Forelimb muscle (tissue), 1 donor: Measurements from ENCODE around the gene RPLP2. TPM values are rescaled to one million over a fixed set of nuclear protein-coding genes. Genes with fewer than 3 reads are reported as not detected.

Experiments used
- DNase-seq: peaks from one replicate; pipeline ENCODE4 v3.0.0-alpha.2; 2013; ENCODE audit warnings: low read depth
- polyA plus RNA-seq: library from polyadenylated mRNA; unstranded; fragments of 120-200 nt; gene quantifications from one replicate; pipeline ENCODE4 v1.2.1, GENCODE V29; 2013; ENCODE audit not compliant: insufficient read length

The RPLP2 gene
- polyA plus RNA-seq, 1 donor: 1,639 TPM

DNA sequence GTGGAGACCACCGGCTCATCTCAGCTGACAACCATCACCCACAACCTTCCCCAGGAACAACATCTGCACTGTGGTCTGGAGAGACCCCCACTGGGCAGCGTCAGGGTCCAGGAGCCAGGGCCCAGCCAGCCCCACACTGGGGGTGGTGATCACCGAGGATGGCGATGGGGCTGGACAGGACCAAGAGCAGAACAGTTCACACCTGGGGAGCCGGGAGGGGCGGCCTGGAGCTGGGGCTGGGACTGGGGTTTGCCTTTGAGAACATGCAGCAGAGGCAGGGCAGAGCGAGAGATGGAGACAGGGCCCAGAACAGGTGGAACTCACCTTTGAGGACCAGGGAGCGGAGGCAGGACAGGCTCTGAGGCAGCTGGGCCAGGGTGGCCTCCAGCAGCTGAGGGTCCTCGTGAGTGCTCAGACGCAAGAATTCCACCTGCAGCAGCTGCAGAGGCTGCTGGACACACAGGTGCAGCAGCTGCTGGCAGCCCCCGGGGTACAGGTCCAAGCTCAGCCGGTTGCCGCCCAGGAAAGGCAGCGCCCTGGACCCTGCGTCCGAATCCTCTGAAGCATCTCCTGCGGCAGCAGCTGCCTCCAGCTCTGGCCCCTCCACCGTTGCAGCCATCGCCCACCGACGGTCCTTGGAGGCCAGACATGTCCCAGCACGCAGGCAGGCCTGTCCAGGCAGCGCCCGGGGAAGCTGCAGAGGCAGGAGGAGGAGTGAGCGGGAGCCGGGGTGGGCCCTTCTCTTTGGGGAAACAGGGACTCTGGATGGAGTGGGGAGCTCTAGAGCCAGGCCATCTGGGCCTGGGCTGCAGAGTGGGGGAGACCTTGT is 5.8 kb upstream of the RPLP2 start:
- no peak for DNase-seq

DNA sequence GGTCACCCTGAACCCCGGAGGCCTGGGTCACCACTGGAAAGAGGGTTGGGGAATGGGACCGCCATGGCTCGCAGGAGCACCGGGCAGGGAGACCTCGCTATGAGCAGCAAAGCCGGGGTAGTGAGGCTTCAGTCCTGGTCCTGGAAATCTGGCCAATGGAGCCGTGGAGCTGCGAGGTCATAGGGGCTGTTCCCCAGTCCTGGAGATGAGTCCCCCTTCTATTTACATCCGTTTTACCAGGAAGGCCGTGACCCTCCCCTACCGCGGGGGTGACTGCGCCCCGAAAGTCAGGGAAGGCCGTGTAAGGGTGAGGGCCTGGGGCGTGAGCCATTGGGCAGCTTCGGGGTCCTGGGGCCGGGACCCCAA is 5.2 kb upstream of the RPLP2 start:
- no peak for DNase-seq

DNA sequence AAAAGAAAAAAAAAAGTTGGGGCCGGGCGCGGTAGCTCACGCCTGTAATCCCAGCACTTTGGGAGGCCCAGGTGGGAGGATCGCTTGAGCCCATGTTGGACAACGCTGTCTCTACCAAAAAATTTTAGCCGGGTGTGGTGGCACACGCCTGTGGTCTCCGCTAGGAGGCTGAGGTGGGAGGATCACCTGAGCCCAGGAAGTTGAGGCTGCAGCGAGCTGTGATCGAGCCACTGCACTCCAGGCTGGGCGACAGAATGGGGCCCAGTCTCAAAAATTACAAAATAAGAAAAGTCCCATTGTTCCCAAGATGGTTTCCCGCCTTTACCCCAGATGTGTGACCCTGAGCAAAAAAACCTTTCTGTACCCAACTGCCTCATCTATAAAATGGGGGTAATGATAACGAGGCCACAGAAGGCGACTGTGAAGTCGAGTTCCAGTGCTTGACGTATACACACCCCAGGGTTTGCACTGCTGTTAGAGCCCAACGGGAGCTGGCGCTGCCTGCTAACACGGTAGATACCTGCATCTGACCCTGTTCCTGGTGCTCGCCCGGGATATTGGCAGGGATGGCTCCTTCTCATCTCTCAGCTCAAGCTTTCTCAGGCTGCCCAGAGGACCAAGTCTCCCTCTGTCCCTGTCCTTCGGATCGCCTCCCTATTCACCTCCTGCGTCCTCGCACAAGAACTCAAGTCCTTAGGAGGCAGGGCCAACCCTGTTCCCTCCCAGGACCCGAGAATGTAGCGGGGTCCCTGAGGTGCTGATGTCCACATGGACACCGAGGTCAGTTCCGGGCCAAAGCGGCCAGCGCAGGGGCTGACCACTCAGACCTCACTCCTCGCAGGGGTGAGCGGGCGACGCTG is 1.1 kb upstream of the RPLP2 start:
- DNase-seq: no peak

DNA sequence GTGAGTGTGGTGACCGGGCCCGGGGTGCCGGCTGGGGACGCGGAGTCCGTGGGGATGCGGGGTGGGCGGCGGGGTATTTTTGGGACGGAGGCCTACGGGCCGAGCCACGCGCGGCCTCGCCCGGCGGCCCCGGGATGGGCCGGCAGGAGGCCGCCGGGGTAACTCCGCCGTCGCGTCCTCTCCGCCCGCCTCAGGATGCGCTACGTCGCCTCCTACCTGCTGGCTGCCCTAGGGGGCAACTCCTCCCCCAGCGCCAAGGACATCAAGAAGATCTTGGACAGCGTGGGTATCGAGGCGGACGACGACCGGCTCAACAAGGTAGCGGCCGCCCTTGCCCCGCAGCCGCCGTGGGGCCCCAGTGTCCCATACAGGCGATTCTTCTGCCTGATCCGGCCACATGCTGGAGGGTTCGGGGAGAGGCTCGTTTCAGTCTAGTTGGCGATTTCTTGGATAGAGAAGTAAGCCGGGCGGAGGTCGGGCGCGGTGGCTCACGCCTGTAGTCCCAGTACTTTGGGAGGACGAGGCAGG is 337 bp downstream of the RPLP2 start:
- DNase-seq: no peak

DNA sequence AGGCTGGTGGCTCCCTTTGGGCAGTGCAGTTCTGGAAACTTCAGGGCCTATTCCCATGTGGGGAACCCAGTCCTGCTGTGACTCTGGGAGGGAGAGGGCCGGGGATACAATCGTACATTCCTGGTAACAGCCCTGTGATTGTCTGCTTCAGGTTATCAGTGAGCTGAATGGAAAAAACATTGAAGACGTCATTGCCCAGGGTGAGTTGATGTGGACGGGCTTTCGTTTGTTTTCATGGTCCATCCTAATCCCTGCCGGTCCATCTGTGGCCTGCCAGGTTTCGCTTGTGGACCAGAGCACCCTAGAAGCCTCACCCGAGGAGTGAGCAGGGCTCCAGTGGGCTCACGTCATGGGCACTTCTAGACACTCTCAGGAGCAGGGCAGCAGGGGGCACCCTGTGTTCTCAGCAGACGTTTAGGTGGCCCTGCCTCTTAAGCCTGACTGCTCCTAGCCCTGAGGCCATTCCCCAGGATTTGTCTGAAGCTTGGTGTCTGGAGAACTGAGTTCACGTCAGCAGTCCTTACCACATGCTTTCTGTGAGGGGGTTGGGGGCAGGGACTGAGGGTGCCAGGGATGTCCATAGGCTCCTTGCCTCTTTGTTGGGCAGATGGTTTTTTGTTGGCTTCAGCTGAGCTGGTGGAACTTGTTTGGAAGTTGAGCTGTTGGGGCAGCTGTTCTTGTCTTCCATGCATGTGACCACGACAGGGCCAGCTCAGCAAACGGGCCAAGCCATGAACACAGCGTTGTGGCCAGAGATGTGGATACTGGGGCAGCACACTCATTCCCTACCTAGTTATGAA is 1.9 kb downstream of the RPLP2 start:
- DNase-seq: no peak

DNA sequence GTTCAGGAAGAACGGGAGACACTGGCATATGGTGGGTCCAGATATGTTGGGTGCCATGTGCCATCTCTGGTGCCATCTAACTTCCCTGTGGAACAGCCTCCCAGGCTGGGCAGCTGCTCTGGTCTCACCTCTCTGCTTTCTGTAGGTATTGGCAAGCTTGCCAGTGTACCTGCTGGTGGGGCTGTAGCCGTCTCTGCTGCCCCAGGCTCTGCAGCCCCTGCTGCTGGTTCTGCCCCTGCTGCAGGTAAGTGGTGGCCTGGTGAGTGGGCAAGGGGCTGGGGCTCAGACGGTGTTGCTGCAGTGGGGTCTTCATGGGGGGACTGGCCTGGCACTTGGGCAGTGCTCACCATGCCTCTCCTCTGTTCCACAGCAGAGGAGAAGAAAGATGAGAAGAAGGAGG is 2.6 kb downstream of the RPLP2 start:
- DNase-seq: no peak

DNA sequence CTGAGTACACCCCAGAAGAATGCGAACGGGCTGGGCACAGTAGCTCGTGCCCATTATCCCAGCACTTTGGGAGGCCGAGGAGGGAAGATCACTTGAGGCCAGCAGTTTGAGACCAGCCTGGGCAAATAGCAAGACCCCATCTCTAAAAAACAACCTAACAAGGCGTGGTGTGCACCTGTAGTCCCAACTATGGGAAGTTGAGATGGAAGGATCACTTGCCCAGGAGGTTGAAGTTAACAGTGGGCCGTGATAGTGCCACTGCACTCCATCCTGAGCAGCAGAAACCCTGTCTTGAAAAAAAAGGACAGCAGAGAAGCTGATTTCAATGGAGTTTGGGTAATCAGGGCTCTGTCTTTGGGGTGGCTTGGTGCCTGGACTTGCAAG is 3.3 kb downstream of the RPLP2 start:
- no peak for DNase-seq

DNA sequence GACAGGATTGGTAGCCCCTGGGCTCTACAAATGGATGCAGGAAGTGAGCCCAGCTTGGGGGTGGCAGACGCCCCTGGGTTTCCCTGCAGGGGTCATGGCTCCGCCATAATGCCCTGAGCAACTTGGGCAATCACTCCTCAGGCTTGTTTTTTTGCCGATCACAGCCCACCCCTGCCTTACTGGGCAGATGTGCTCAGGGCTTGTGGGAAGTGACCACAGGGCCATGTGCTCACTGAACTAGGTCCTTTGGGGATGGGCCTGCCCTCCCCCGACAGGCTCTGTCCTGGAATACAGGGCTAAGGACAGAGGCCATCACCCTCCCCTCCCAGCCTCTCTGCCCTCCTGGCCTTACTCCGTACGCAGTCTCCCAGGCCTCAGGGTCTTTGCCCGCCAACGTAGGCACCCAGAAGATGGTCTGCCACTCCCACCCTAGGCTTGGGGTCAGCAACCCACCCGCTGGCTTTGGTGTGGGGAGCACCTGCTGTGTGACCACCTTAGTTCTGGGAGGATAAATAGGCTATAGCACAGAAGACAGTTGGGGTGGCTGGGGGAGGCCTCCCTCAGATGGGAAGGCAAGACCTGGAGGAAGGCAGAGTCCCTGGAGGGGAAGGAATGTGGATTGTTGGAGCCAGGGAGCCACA is 3.8 kb downstream of the RPLP2 start:
- no peak for DNase-seq

DNA sequence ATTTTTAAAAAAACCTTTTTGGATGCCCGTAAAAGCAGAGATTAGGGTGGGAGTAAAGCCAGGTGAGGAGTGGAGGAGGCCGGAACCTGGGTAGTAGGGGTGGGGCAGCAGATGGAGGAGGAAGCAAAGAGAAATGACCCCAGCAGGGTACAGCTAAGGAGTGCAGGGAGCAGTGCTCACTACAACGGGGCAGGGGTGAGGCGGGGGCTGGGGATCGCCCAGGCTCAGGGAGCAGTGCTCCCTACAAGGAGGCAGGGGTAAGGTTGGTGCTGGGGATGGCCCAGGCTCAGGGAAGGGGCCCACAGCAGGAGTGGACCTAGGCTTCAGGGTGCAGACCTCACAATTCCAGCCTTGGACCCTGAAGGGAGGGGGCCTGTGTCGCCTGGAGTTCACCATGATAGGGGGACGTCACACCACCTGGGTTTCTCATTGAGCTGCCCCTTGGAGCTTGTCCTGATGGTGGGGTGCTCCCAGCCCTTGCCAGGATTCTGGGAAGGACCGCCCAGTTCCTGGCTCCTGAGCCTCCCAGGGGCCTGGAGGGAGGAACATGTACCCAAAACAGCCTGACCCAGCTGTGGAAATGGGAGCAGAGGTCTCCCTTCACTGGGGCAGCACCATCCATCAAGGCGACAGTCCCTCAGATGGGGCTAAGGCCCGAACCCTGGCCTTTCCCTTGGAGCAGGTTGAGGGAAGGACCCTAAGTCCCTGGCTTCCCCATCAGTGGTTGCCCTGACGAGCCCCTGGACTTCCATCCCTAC is 6.1 kb downstream of the RPLP2 start:
- DNase-seq: no peak

DNA sequence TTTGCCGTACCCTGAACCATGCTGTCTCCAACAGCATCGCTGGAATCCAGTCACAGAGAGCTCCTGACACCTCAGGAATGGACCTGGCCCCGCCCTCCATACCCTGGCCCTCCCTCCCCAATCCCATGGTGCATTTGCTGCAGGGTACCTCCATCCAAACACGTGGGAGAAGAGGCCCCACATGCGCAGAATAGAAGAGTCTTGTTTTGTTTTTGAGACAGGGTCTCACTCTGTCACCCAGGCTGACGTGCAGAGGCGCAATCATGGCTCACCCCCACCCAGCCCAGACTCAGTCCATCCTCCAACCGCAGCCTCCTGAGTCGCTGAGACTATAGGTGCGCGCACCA is 6.6 kb downstream of the RPLP2 start:
- DNase-seq: no peak

DNA sequence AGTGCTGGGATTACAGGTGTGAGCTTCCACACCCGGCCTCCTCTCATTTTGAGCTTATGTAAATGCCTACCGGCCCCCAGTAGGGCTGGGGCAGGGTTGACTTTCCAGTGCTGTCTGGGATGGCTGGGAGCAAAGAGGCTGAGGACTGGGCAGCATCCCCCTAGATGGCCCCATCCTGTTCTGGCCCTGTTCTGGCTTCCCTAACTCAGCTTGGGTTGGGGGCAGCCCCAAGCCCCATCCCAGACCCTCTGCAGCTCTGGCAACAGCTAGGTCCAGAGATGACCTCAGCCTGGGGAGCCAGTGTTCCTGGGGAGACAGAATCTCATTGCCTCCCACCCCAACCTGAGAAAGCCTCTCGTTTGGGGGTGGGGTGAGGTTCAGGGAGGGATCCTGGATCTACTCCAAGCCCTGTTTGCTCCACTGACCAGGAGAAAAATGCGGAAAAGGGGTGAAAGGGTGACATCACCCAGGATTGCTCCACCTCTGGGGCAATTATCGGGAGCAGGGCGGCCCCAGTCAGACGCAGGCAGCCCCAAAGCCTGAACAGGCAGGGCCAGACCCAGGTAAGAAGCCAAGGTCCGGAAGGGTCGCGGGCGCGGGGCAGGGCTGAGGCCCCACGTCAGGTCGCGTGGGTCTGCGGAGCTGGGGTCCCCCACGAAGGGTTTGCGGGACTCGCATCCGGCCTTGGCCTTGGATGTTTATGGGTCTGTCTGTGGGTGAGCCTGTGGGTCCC is 8.8 kb downstream of the RPLP2 start, which contains the start of gene PNPLA2:
Gene PNPLA2 (plus strand): TSS at position 519 of the 733 bp plus-strand sequence. CDS start 805 bp downstream, outside the sequence.
- DNase-seq: no peak

DNA sequence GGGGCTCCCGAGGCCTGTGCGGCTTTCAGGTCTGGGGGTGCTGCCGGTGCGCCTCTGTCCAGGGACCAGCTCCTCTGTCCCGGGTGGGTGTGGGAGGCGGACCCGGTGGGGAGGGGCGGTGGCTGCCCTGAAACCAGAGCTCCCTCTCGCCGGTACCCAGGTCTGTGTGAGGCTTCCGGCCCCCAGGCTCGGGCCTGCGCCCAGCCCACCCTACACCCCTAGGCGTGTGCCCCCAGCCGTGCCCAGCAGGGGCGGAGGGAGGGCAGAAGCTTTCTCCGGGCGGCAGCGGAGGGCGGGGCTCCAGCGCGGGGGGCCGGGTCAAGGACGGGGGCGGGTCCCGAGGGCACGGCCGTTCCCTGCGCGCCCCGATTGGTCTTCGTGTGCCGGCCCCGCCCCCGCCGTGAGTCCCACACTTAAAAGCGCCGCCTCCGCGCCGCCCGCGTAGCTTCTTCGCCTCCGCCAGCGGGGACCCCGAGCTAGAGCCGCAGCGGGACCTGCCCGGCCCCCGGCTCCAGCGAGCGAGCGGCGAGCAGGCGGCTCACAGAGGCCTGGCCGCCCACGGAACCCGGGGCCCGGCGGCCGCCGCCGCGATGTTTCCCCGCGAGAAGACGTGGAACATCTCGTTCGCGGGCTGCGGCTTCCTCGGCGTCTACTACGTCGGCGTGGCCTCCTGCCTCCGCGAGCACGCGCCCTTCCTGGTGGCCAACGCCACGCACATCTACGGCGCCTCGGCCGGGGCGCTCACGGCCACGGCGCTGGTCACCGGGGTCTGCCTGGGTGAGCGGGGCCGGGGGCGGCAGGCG is 9.6 kb downstream of the RPLP2 start:
- DNase-seq: no peak

DNA sequence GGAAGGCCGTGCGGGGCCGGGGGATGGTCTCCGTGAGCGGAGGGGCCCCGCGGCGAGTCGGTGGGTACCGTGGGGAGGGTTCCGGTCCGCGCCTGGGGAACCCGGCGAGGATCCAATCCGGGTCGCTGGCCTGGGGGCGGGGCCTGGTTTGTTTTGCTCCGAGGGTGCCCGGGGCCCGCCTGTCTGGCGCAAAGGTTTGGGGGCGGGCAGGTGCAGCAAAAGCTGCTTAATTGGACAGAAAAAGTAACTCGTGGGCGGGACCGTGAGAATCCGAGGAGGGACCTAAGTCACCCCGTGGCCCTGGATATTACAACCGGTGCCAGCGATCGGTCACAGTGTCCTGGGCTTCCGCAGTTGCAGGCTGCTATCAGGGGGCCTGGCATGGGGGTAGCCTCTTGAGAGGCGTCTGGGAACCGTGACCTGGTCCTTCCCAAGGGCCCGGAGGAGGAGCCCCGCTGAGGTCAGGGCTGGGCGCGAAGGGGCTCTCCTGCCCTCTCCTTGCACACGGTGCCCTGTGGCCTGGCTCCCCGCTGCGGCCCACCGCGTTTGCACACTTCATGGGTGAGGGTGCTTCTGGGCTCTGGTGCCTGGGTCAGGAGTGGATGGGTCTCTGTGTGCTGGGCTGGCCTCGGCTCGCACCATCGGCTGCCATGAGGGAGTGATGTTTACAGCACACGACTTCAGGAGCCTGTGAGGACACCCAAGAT is 10.3 kb downstream of the RPLP2 start:
- DNase-seq: no peak

DNA sequence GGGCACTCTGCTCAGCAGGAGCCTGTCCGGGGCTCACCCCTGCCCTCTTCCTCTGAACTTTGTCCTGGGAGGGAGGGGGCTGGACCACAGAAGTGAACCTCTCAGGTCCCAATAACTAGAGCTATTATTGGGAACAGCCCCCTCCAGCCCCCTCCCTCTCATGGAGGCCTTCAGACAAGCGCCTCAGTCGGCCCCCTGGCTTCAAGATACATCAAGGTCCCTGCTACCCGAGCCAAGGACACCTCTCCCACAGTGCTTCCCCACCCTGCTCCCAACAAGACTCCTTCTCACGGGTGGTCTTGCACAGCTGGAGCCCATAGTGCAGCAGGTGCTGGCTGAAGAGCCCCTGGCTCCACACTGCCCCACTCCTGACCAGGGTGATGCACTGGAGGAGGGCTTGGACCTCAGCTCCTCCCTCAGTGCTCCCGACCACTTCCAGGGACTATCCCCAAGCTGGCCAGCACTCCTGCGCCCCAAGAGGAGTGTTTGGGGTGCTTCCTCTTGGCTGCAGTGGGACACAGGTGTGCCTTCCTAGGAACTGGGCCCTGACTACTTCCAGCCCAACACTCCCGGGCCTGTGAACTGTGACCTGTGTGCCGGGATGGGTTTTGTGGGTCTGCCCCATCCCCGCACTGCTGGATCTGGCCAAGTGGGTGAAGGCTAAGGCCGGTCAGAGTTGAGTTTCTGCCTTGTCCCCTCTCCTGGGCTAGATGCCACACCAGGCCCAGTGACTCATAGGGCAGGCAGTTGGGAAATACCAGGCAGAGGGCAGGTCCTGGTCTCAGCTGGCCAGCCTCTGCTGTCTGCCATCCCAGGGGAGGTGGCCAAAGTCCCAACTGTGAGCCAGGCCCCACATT is 11.1 kb downstream of the RPLP2 start:
- DNase-seq: no peak

DNA sequence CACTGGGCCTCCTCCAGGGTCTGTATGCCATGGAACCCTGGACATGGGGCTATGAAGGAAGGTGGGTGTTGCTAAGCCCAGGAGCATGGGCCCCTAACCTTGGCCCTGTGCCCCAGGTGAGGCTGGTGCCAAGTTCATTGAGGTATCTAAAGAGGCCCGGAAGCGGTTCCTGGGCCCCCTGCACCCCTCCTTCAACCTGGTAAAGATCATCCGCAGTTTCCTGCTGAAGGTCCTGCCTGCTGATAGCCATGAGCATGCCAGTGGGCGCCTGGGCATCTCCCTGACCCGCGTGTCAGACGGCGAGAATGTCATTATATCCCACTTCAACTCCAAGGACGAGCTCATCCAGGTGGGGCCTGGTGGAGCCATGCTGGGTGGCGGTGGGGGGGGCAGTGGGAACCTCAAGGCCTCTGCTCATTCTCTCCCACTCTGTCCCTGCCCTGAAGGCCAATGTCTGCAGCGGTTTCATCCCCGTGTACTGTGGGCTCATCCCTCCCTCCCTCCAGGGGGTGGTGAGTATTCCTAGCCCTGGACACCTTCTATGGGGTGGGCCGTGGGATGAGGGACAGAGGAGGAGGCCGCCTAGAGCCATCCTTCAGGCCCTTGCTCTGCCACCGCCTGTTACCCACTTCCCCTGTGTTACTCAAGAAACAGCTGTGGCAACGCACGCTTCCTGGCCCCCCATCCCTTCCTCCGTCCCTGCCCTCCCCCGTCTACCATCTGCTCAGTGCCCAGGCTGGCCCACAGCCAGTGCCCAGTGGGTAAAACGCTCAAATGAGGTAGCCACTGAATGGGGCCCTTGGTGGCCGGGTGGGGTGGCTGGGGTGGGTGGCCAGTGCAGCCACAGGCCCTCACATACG is 12.0 kb downstream of the RPLP2 start:
- no peak for DNase-seq

DNA sequence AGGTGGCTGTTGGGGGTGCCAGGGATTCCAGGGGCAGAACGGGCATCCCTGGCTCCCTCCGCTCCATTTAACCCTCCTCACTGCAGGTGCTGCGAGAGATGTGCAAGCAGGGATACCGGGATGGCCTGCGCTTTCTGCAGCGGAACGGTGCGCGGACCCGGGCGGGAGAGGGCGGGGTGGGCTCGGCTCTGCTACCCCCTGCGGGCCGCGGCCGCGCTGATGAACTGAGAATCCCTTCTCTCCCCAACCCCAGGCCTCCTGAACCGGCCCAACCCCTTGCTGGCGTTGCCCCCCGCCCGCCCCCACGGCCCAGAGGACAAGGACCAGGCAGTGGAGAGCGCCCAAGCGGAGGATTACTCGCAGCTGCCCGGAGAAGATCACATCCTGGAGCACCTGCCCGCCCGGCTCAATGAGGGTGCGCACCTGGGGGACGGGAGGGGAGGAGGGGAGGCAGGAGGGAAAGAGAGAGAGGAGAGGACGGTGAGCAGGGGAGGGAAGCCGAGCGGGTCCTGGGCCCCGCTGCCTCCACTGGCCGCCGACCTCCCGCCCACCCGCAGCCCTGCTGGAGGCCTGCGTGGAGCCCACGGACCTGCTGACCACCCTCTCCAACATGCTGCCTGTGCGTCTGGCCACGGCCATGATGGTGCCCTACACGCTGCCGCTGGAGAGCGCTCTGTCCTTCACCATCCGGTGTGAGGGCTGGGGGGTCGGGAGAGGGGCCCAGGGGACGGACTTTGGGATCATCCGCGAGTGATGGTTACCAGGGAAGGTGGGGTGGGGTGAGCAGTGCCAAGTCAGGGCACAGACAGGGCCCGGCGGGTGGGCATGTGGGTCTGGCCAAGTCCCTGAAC is 13.9 kb downstream of the RPLP2 start:
- DNase-seq: no peak
